ENCODE results near the gene MYO1B. TPM values are rescaled to one million over a fixed set of nuclear protein-coding genes. Genes with fewer than 3 reads are reported as not detected.

The MYO1B gene
- total RNA-seq, 1 donor from 2014 or later = 81.0 TPM

DNA sequence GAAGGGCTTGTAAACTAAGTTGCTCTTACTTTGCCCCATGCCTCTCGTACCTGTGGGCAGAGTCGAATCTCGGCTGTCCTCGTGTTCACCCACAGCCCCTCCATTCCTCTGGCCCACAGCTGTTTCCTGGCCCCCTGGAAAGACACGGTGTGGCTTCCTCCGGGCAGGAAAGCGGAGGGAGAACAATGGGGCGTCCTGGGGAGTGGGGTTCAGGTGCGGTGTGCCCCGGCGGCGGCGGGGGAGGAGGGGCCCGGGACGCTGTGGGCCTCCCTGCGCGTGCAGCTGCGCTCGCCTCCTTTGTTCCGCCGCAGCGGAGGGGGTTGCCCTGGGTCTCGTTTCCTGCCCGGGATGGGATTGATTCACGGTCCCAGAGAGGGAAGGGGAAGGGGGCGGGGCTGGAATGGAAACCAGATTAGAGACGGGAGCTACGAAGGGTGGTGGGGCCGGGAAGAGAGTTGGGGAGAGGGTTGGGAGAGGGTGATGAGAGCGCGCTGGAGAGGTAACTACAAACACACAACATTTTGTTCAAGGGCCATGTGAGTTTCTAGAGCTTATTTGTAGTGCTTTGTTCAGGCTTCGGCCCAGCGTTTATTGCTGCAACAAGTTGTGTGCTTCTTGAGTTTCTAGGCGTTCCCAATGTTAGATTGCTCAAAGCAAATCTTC lies 796 bp downstream of the MYO1B start:
- TF ChIP-seq, protein P1, sequence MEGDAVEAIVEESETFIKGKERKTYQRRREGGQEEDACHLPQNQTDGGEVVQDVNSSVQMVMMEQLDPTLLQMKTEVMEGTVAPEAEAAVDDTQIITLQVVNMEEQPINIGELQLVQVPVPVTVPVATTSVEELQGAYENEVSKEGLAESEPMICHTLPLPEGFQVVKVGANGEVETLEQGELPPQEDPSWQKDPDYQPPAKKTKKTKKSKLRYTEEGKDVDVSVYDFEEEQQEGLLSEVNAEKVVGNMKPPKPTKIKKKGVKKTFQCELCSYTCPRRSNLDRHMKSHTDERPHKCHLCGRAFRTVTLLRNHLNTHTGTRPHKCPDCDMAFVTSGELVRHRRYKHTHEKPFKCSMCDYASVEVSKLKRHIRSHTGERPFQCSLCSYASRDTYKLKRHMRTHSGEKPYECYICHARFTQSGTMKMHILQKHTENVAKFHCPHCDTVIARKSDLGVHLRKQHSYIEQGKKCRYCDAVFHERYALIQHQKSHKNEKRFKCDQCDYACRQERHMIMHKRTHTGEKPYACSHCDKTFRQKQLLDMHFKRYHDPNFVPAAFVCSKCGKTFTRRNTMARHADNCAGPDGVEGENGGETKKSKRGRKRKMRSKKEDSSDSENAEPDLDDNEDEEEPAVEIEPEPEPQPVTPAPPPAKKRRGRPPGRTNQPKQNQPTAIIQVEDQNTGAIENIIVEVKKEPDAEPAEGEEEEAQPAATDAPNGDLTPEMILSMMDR (IDR thresholded peaks at IDR 0.05; ENCODE audit: unreplicated experiment) = no peak
- peak overlapping the region; percentile 95 for H3K4me3 Mint-ChIP-seq (ENCODE audit: unreplicated experiment)
- H3K9me3 Mint-ChIP-seq (ENCODE audit: unreplicated experiment) = no peaks in the 10 kb centered on the region
- peaks cover 9% of the 10 kb centered on the region for H3K27me3 Mint-ChIP-seq (ENCODE audit: unreplicated experiment)
- peaks cover 7% of the 10 kb centered on the region for H3K36me3 Mint-ChIP-seq (ENCODE audit: low read depth, unreplicated experiment)
- peaks cover 47% of the 10 kb centered on the region for H3K4me1 Mint-ChIP-seq (ENCODE audit: unreplicated experiment)
- peak overlapping the region; percentile 90 for H3K27ac Mint-ChIP-seq (ENCODE audit: unreplicated experiment)
- peak; percentile 89 for DNase-seq (ENCODE audit: low spot score)

DNA sequence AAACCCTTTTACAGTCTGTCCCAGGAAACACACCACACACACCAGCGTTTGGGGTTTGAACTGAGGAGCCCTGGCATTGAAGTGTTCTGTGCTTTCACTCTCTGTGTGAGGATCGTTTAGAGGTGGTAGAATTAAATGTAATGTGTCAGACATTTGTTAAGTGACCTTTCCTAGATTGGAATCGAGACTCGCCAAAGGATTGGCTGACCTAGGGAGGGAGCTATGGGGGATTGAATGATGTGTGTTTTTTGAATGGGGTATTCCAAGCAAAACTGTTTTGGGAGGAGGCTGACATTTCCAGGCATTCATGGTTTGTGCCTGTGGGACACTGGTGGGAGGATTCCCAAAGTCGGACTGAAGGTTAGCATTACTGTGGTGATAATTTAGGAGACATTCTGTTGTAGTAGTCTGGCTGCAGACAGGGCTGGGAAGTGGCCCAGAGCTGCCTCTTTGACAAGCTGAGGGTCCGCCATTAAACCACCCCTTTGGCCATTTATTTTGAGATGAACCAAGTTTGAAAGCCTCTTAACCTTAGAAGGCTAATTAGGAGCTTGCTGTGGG lies 1.7 kb downstream of the MYO1B start:
- Mint-ChIP-seq H3K4me3 (ENCODE audit: unreplicated experiment) (peak overlapping the region; percentile 95), H3K9me3 (ENCODE audit: unreplicated experiment) (no peaks in the 10 kb centered on the region), H3K4me1 (ENCODE audit: unreplicated experiment) (peaks cover 55% of the 10 kb centered on the region), H3K36me3 (ENCODE audit: low read depth, unreplicated experiment) (peaks cover 7% of the 10 kb centered on the region), H3K27me3 (ENCODE audit: unreplicated experiment) (peaks cover 11% of the 10 kb centered on the region), H3K27ac (ENCODE audit: unreplicated experiment) (peak overlapping the region; percentile 90)
- TF ChIP-seq, protein P1 (IDR thresholded peaks at IDR 0.05; ENCODE audit: unreplicated experiment) = no peak
- no peak for DNase-seq (ENCODE audit: low spot score)

DNA sequence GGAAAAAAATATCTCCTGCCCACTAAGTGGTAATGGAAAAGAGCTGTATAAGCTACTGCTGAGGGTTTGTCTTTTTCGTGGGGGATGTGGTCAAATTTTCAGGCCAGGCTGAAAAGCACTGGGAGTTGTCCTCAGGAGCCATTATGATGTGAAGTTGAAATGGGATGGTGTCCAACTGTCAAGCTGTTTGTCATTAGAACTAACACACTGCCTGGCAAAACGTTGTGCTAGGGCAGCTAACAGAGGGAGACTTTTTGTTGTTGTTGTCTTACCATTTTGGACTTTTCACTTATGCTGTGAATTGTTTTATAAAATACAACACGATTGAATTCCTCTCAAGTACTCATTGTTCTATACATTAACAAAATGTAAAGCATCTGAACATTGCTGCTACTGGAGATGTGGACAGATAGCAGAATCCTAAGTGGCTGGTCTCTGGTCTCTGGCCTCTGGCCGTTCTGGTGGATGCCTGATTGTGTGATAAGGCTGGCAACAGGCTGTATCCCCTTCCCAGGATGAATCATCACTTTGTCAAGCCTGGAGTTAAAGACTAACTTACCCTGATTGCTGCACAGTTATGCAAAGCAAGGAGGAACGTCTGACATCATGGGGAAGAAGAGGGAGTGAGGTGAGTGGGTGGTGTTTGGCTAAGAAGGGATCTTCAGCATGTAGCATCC lies 2.3 kb downstream of the MYO1B start:
- Mint-ChIP-seq H3K27ac (ENCODE audit: unreplicated experiment) (peak overlapping the region; percentile 90), H3K27me3 (ENCODE audit: unreplicated experiment) (peaks cover 11% of the 10 kb centered on the region), H3K36me3 (ENCODE audit: low read depth, unreplicated experiment) (peaks cover 7% of the 10 kb centered on the region), H3K4me3 (ENCODE audit: unreplicated experiment) (peak overlapping the region; percentile 95), H3K4me1 (ENCODE audit: unreplicated experiment) (peaks cover 59% of the 10 kb centered on the region), H3K9me3 (ENCODE audit: unreplicated experiment) (no peaks in the 10 kb centered on the region)
- no peak for DNase-seq (ENCODE audit: low spot score)
- TF ChIP-seq, protein P1 (IDR thresholded peaks at IDR 0.05; ENCODE audit: unreplicated experiment) = no peak

DNA sequence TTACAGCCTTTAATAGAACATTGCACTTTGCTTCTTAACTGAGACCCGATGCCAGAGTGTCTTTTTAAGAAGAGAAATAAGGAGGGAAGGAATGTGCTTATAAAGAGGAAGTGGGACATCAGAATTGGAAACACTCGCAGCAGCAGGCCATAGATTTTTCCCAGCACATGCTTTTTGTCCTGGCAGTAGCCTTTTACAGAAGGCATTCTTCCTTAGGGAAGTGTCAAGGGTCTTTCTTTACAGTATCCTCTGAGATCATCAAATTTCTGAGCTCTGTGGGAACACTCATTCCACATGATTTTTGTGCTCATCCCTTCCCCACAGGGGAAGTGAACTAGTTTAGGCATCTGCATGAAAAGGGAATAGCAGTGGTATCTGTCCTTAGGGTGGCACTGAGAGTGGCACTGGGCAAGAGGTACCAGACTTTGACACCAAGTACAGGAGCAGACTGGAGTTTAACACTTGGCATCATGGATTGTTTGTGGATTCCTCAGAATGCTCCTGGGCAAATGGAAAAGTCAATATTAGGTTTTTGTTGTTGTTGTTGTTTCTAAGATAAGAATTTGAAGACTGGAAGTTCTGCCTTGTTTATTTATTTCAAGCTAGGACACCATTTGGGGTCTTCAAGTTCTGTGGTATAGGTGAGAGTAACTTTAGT lies 4.1 kb downstream of the MYO1B start:
- TF ChIP-seq, protein P1 (IDR thresholded peaks at IDR 0.05; ENCODE audit: unreplicated experiment) = no peak
- Mint-ChIP-seq H3K27me3 (ENCODE audit: unreplicated experiment) (peaks cover 11% of the 10 kb centered on the region), H3K4me3 (ENCODE audit: unreplicated experiment) (no peak overlapping the region), H3K36me3 (ENCODE audit: low read depth, unreplicated experiment) (peaks cover 7% of the 10 kb centered on the region), H3K27ac (ENCODE audit: unreplicated experiment) (peak overlapping the region; percentile 50), H3K4me1 (ENCODE audit: unreplicated experiment) (peaks cover 67% of the 10 kb centered on the region), H3K9me3 (ENCODE audit: unreplicated experiment) (no peaks in the 10 kb centered on the region)
- DNase-seq (ENCODE audit: low spot score) = no peak
